Measurements from ENCODE around the gene METTL15.

Gene METTL15

DNA sequence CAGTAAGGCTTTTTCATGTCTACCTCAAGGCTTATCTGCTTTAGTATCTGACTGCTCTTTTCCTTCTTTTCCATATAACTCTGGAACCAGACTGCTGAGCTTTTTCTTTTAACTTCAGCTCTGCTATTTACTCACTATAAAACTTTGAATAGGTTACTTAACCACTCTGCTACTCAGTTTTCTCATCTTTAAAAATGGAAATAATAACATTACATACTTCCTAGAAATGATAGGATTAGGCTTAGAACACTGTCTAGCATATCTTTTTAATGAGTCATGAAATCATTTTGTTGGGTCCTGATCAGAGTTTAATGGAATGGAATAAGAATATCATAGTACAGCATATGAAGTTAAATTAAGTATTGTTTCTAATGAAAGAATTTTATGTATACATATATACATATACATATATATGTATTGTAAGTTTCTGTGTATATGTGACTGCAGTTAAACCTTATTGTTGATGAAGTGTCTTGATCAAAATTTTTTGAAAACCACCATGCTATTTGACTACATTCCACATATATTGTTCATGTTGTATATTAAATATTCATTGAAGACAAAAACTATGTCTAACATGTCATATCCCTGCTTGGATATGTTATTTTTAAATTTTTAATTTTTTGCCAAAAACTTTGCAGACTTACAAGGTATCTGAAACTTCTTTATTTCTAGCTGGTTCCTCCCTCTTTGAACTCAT lies 120.2 kb downstream of the METTL15 start:
- DNase-seq (ENCODE audit: low read depth), result peak; percentile 57
- H3K4me3 ChIP-seq (ENCODE audit: low read length), result no peak overlapping the region
- TF ChIP-seq, protein P1, sequence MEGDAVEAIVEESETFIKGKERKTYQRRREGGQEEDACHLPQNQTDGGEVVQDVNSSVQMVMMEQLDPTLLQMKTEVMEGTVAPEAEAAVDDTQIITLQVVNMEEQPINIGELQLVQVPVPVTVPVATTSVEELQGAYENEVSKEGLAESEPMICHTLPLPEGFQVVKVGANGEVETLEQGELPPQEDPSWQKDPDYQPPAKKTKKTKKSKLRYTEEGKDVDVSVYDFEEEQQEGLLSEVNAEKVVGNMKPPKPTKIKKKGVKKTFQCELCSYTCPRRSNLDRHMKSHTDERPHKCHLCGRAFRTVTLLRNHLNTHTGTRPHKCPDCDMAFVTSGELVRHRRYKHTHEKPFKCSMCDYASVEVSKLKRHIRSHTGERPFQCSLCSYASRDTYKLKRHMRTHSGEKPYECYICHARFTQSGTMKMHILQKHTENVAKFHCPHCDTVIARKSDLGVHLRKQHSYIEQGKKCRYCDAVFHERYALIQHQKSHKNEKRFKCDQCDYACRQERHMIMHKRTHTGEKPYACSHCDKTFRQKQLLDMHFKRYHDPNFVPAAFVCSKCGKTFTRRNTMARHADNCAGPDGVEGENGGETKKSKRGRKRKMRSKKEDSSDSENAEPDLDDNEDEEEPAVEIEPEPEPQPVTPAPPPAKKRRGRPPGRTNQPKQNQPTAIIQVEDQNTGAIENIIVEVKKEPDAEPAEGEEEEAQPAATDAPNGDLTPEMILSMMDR (conservative IDR thresholded peaks at IDR 0.05; ENCODE audit: low read depth, low read length), result no peak

DNA sequence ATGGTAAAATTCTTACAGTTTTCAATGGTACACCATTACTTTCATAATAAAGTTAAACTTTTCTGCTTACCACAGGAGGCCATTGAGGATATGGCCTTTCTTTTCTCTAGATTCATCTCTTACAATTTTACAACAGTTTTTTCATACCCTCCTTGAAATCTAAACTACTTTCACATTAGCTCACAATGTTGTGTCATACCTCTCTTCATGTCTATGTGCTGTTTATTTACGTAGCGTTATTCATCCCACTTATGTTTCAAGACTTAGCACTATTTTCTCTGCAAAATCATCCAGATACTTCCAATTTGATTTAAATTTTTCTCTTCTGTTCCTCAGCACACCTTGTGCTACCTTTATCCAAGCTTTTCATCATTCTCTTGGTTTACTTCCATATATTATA lies 123.3 kb downstream of the METTL15 start:
- no peak for DNase-seq (ENCODE audit: low read depth)
- no peak overlapping the region for H3K4me3 ChIP-seq (ENCODE audit: low read length)
- TF ChIP-seq, protein P1 (conservative IDR thresholded peaks at IDR 0.05; ENCODE audit: low read depth, low read length), result no peak

DNA sequence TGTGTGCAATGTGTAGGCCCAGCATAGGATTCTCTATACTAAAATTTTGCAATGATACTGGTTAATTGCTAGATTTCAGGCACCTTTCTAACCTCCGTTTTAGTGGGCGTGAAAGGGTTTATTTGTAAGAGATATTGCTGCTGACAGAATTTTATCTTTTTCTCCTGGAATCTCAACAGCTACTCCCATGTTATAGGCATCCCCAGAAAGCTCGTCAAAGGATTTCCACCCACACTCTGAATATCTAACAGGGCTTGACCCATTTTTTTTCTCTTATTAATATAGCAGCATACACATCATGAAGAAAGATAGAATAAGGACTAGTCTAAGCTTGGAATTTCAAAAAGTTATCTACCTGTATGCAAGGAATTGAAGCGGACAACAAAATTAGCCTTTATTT lies 124.5 kb downstream of the METTL15 start:
- TF ChIP-seq, protein P1 (conservative IDR thresholded peaks at IDR 0.05; ENCODE audit: low read depth, low read length), result no peak
- no peak for DNase-seq (ENCODE audit: low read depth)
- no peak overlapping the region for H3K4me3 ChIP-seq (ENCODE audit: low read length)

DNA sequence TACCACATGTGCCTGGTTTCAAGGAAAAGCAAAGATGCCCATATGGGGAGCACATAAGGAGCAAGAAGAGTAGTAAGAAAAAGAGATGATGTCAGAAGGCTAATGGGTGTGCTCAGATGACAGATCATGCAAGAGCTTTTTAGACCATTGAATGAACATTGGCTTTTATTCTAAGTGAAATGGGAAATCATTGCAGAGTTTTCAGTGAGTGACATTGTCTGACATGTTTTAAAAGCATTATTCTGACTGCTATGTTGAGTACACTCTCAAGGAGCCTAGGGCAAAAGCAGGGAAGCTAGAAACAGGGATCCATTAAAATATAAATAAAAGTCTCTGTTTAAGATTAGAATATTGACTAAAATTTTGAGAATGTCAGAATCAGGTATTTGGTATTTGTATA lies 133.6 kb downstream of the METTL15 start:
- TF ChIP-seq, protein P1 (conservative IDR thresholded peaks at IDR 0.05; ENCODE audit: low read depth, low read length), result no peak
- no peak overlapping the region for H3K4me3 ChIP-seq (ENCODE audit: low read length)
- no peak for DNase-seq (ENCODE audit: low read depth)

DNA sequence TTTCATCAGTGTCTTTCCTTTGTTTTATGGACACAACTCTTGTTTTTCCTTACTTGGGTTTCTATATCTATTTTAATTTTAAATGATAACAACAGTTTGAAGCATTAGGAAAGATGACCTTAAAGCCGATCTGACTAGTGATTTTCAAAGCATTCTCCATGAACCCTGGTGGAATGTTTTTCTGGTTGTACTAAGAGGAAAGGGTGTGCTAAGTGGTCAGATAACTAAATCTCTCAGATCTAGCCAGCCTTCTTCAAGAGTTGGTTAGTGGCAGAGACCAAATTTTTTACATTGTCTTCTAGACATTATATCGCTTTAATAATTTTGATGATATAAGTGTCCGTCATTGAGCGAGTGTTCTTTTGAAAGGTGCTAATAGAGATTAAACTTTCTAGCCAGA lies 134.4 kb downstream of the METTL15 start:
- TF ChIP-seq, protein P1 (conservative IDR thresholded peaks at IDR 0.05; ENCODE audit: low read depth, low read length), result no peak
- DNase-seq (ENCODE audit: low read depth), result no peak
- H3K4me3 ChIP-seq (ENCODE audit: low read length), result no peak overlapping the region

DNA sequence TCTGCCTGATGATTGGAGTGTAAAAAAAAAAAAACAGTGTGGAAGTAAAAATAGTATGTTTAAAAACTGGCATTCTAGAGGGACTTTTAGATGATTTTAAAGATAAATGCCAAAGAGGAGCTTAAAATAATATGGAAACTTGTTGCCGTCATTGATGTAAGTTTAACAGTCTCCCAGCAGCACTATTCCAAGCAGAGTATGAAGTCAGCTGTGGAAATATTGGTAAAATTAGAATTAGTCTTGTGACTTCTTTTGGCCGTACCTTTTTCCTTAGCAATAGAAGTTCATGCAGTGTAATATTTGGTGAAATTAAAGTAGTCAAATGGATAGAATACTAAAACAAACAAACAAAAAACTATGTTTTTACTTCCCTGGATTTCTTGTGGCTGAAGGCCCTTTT lies 134.9 kb downstream of the METTL15 start:
- H3K4me3 ChIP-seq (ENCODE audit: low read length), result no peak overlapping the region
- TF ChIP-seq, protein P1 (conservative IDR thresholded peaks at IDR 0.05; ENCODE audit: low read depth, low read length), result no peak
- no peak for DNase-seq (ENCODE audit: low read depth)

DNA sequence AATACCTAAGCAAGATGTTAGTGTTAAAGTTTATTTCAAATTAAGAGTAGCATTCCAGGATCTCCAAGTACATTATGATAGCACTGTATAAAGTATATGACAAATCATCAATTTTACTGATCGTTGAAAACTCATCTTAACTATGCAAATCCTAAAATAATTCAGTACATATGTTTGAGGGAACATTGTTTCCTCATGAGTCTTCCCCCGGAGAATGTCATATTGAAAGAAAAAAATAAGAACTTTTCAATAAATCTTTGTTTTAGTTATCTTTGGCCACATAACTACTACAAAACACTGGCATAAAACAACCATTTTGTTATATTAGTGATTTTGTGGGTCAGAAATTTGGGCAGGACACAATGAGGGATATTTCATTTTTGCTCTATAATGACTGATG lies 135.4 kb downstream of the METTL15 start:
- no peak overlapping the region for H3K4me3 ChIP-seq (ENCODE audit: low read length)
- TF ChIP-seq, protein P1 (conservative IDR thresholded peaks at IDR 0.05; ENCODE audit: low read depth, low read length), result no peak
- no peak for DNase-seq (ENCODE audit: low read depth)

All from retinal pigment epithelial cell (primary cell).